Breast epithelium (tissue), 3 donors: ENCODE results near the gene SULT2B1.
A peak's percentile ranks its signal among the peaks of the same experiment; 100 is the strongest.

Experiments used
- CTCF ChIP-seq, 3 donors: fragments of 450-650 bp; IDR thresholded peaks; one replicate each; pipeline ENCODE4 v1.5.1; 2016 to 2017; ENCODE audit warnings: antibody characterized with exemption in 3 of 3, mild to moderate bottlenecking in 3 of 3, moderate library complexity in 3 of 3
- POLR2AphosphoS5 ChIP-seq, 3 donors: sonication (generic); formaldehyde crosslinking; IDR thresholded peaks; one replicate each; pipeline ENCODE4 v1.6.1; 2017; ENCODE audit warnings: antibody characterized with exemption in 3 of 3

GRCh38 chr19:48618916-48619691, 67.1 kb downstream of the SULT2B1 start, which contains the start of the genes RPL18 and SPHK2:
- TF ChIP-seq CTCF (IDR thresholded peaks at IDR 0.05) (peak in 1 of 3 donors; percentile 8), POLR2AphosphoS5 (IDR thresholded peaks at IDR 0.05) (peak; percentile 92 to 96 (median 93))
